GM11168 (cell line): ENCODE measurements around the gene SIAH3.

Experiments
- in situ Hi-C: fragments of 300-500 bp; cut with MboI; formaldehyde crosslinking; loops from one replicate; pipeline ENCODE4 v1.12.0; 2022; ENCODE audit warnings: low sequenced_read_pairs; ENCODE audit not compliant: unreplicated experiment

The SIAH3 gene

DNA sequence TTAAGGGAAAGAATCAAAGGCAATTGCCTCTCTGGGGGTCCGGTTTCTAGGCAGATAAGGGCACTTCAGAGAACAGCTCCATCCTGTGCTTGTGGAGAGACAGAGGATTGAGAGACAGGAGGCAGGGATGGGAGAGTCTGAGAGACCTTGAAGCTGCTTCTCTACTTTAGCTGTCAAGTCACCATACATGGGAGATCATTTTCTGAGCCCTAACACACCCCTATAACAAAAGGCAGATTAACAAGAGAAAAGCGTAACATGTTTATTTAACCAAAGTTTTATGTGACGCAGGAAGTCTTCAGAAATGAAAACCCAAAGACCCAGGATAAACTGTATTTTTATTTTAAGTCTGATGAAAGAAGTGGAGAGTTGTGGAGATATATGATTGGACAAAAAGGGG is 101.0 kb downstream of the SIAH3 start:
- in situ Hi-C loops, result no loop called here

DNA sequence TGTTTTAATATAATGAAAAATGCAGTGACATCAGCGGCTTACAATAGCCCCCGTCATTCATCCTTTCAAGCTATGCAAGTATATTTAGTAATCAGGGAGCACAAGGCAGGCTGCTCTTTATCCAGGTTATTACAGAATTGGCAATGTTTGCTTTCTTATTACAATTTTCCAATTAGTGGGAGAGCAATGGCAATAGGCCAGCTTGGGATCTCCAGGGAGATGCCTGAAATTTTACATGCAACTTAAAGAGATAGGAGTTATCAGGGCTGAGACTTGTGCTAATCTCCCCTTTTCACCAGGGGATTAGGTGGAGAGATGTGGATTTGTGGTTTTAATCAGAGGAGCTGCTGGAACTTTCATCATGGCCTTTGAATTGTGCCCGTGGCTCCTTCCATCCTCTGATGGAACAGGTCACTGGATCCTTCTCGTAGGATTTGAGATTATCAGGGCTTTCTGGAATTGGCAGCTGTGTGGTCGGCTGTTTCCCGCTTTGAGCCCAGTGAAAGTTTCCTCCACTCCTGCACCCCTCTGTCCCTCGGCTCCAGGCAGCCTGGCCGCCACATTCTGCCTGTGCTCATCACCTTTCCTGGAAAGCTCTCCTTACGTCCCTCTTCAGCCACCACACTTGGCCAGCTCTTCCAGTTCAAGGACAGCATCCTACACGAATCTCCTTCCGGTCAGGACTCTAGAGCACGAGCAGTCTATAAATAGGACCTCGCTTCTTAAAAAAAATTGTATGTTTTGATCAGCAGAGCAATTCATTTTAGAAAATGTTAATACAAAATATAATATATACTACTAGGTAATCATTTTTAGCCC is 102.4 kb downstream of the SIAH3 start:
- in situ Hi-C loops, result no loop called here

DNA sequence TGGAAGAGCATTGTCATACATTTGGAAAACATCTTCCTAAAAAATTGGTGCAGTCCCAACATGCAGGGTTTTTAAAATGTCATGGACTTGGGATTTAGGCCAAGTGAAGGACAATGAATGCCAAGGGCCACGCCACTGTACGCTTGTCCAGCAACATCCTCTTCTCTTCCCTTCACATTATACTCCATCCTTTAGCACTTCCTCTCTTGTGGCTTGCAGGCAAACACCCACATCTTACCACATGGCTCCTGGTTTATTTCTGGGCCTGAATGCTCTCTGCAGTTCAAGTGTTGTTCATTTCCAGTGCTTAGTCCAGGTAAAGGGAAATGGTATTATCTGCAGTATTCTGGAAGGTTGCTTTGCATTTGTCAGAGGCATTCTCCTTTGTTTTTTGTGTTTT is 104.5 kb downstream of the SIAH3 start:
- in situ Hi-C loops, result no loop called here

DNA sequence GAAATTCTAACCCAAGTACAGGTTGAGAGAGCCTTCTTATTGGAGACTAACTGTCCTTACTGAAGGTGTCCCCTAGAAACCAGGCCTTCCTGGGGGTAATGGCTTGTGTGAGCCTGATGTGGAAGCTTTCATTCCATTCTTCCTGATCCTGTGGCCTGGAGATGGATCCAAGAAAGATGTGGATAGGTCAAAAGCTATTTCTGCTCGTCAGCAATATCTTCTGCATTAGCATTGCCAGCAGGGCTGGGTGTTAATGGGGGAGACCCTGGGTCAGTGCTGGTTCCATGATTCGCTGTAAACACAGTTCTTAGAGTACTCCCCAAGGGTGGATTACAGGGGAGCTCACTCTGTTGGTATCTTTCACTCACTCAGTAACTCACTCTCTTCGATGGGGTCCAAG is 106.6 kb downstream of the SIAH3 start:
- in situ Hi-C loops, result no loop called here

DNA sequence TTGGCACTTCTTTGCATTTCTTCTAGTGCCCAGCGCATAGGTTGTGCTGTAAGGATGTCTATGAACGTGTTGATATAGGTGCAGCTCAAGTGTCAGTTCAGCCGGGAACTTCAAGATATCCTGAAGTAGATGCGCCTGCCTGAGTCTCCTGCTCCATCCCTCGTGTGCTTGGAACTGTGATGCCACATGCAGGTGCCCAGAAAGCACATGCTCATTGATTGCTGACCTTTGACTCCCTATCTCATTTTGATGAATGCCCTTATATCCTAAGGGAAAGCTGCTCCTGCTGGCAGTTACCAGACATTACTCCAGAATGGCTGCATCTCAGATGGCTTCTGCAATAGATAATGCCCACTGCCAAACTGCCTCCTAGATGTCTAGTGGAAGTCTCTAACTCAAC is 108.6 kb downstream of the SIAH3 start:
- in situ Hi-C loops, result no loop called here

DNA sequence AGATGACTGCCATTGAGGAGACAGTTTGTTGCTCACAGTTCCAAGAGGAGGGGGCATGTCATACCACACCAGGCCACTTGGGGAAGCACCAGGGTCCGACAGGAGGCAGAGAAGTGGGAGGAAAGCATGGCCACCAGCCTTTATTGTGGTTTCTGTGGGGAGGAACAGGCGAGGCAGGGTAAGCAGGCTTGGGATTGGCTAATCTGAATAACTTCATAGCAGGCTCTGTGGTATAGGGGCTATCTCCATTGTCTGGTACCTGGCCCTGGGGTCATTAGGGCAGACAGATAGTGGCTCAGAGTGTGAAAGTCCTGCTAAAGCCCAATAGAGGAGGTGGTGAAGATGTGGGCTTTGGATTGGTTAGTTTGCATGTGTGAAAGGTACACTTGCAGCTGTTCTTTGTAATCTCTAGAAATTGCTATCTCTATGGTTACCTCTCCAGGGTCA is 114.0 kb downstream of the SIAH3 start:
- in situ Hi-C loops, result loop anchor here (10.0 kb wide), 1 partner anchor 137 kb away; no protein-coding TSS in a partner anchor

DNA sequence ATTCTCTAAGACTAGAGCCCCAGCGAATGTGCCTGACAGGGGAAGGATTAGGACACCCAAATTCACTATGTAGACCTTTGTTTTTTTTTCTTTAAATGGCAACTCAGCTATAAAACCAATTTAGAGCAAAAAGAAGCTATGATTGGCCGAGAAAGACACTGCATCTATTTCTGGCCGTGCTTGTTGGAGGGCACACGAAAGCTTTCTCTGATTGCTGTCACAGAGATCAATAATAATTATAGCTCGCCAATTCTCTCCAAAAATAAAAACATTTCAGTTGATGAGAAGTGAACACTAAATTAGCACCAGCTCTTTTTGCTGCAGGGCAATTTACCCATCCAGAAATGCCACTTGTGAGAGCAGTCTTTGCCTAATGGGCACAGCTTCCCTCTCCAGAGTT is 118.2 kb downstream of the SIAH3 start:
- in situ Hi-C loops, result loop anchor here (10.0 kb wide), 1 partner anchor 141 kb away; no protein-coding TSS in a partner anchor

DNA sequence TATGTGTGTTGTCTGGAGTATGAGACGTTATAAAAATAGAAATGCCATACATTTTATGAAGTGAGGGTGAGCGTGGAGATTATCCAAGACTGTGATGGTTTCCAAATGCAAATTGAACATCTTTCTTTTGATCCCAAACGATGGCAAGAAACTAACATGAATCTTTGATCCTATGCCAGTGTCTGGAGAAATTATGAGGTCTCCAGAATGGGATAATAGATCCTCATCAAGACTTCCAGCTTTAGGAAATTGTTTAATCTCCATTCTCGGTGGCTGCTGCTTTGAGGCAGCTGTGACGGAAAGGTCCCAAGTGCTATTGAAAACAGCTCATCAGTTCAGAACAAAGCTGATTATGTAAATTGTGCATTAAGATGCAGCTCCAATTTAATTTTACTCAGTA is 118.6 kb downstream of the SIAH3 start:
- in situ Hi-C loops, result loop anchor here (10.0 kb wide), 1 partner anchor 142 kb away; no protein-coding TSS in a partner anchor

DNA sequence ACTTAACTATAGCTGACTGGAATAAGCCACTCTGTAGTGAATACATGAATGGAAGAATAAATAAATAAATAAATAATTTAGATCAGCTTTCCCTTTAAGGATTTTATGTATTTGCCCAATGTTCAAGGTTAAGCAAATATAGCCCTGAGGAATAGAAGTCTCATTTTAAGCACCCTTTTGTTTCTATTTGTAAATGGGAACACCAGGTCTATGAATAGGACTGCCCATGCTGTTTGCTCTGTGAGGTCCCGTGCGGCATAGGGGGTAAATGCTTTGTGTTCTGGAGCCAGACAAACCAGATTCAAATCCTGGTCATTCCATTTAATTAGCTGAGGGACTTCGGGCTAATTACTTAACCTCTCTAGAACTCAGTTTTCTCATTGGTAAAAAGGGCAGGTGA is 120.1 kb downstream of the SIAH3 start:
- in situ Hi-C loops, result loop anchor here (10.0 kb wide), 1 partner anchor 143 kb away; no protein-coding TSS in a partner anchor

DNA sequence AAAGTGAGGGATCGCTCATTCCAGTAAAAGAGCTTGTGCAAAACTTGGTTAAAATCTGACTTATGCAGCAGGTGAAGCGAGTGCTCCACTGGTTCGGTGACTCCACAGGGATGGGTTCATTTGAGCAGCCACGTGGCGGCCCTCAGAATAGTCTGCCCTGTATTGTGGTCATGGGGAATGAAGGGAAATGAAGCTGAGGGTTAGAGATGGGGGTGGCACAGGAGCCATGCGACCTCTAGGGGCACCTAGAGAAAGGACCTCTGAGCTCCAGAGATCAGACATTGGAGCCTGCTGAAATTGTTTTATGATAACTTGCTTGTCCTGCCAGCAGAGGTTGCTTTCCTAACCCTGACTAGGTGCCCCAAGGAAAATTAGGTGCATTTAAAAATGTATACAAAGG is 122.8 kb downstream of the SIAH3 start:
- in situ Hi-C loops, result loop anchor here (10.0 kb wide), 1 partner anchor 214 kb away; no protein-coding TSS in a partner anchor
